NCI-H1694 treated with DMSO at 0.1 percent for 48 hours (cell line): ENCODE results near the gene ZCCHC3.

ENCODE experiments used
- DNase-seq: peaks from one replicate; lab custom pipeline; 2025; lab: John Stamatoyannopoulos, UW

The ZCCHC3 gene

GRCh38 chr20:346640-347316 is 49.4 kb downstream of the ZCCHC3 start, which contains the start of gene NRSN2:
TSS of gene NRSN2 (plus strand) at chr20:347111. CDS start at chr20:349644, 2,533 bp downstream.
- peak; percentile 64 for DNase-seq

DNA sequence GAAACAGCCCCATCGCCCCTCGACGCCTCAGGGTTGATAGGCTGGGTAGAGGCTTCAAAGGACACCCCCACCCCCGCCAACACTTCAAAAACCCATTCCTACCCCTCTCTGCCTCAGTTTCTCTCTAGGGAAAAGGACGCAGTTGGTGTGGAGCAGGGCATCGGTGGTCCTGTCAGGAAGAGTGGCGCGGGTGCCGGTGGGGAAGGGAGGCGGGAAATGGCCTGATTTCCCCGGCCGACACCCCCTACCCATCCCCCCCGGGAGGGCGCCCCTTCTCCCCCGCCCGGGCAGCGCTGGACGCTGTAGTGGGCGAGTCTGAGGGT is 49.9 kb downstream of the ZCCHC3 start:
- no peak for DNase-seq

DNA sequence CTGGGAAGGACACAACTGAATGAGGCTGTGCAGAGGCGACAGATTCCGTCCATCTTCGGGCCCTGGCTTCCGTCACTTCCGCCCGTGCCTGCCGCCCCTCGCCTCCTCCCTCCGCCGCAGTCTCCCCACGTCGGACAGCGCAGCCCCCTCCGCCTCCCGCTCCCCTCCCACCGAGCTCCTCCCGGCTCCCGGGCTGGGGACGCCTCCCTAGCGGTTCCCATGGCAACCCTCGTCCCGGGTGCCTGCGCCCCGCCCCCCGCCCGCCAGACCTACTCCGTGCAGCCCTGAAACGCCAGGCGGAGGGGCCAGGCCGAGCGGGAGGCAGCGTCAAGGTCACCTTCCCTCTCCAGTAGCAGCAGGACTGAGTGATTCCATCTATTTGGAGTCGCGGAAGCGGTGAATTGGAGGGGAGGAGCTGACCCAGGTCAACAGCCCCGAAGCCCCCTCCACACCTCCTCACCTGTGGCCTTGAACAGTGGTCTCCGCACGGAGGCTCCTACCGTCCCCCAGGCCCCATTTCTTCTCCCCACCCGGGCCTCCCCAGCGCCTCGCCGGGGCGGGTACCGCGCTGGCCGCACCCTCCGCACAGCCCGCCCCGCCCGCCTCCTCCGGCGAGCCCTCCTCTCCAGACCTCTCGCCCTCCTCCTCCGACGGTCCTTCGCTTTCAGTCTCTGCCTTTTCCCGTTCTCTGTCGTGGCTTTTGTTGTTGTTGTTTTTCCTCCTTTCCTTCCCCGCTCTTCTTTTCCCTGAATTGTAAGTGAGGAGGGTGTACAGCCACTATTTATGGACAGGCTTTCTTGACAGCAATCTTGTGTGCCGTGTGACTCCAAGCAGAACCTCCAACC is 50.5 kb downstream of the ZCCHC3 start:
- peak; percentile 86 for DNase-seq

DNA sequence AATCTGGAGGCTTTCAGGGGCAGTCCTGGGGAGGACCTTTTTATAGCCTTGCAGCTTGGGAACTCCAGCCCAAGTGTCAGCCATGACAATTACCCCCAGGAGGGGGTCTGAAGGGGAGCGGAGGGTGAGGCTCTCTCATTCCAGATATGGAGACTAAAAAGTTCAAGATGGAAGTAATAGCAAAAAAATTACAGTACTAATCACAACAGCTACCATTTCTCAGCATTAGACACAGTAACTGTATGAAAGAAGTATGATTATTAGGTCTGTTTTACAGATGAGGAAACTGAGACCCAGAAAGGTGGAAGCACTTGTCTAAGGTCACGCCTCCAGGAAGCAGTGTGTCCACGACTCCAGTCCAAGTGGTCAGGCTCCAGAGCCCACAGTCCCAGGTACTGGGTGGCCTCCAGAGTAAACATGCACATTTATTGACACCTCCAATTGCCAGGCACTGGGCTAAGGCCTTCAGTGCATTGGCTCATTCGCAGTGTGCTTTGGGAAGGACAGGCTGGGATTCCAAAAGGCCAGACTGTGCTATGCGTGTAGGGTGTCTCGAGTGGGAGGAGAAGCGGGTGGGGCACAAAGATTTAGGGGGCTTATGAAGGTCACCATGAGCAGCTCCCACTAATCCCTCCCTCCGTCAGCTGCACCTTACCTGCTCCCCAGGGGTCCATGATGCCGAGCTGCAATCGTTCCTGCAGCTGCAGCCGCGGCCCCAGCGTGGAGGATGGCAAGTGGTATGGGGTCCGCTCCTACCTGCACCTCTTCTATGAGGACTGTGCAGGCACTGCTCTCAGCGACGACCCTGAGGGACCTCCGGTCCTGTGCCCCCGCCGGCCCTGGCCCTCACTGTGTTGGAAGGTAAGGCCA is 51.8 kb downstream of the ZCCHC3 start:
- DNase-seq = no peak
